HepG2 (cell line): ENCODE measurements around the gene MXRA7. TPM values are rescaled to one million over a fixed set of nuclear protein-coding genes. Genes with fewer than 3 reads are reported as not detected.
A peak's percentile ranks its signal among the peaks of the same experiment; 100 is the strongest.

ENCODE experiments used
- ATAC-seq: fragments of 200-7000 bp; cut with Tn5 transposase; 3 replicates; pipeline ENCODE4 v1.9.1; 2020; ENCODE audit warnings: mild to moderate bottlenecking, moderate library complexity
- BruUV-seq: library from RNA; stranded (reverse); fragments of 400-500 nt; replicated peaks from 2 replicates; lab custom pipeline; 2021; lab: Mats Ljungman, UMichigan
- CTCF ChIA-PET: fragments of 300-600 bp; formaldehyde crosslinking; extraction: SDS; loops from one replicate; lab custom pipeline; 2021; ENCODE audit warnings: low total read pairs, inconsistent platforms, low intra/inter-chr PET ratio; lab: Yijun Ruan, JAX
- POLR2A ChIA-PET: fragments of 350-600 bp; sonication (Branson Sonifier 250); formaldehyde crosslinking; loops from one replicate; lab custom pipeline; 2020; ENCODE audit warnings: antibody characterized with exemption, inconsistent platforms; lab: Yijun Ruan, JAX
- DNase-seq: peaks from one replicate; pipeline ENCODE4 v3.0.0-alpha.2; 2015; ENCODE audit warnings: low spot score
- FAIRE-seq: peaks from 3 replicates; lab custom pipeline; 2011; peaks lifted over from hg19 to GRCh38; lab: Jason Lieb, UNC
- H2AFZ ChIP-seq: one replicate; pipeline ENCODE4 v1.6.1; 2011; ENCODE audit warnings: low read length, inconsistent platforms
- H3K27ac ChIP-seq: fragments of 300-600 bp; 3 replicates; pipeline ENCODE4 v1.8.0; 2011; ENCODE audit warnings: mixed run types, mild to moderate bottlenecking, mixed read lengths, low read length, inconsistent platforms; ENCODE audit not compliant: insufficient read depth; ENCODE audit errors: extremely low read length
- H3K27me3 ChIP-seq, 2 experiments: fragments of 200-600 bp in 1 of 2; 2 replicates in 1 of 2; 3 replicates in 1 of 2; pipeline versions ENCODE4 v1.6.0 to v1.8.0; 2011; ENCODE audit warnings: low read length in 2 of 2, mild to moderate bottlenecking in 2 of 2, moderate library complexity in 2 of 2, inconsistent platforms in 1 of 2; ENCODE audit not compliant: insufficient read depth in 2 of 2, control insufficient read depth in 1 of 2
- H3K36me3 ChIP-seq, 2 experiments: fragments of 200-600 bp in 1 of 2; replicated peaks in 1 of 2; 2 replicates in 1 of 2; 3 replicates in 1 of 2; pipeline versions ENCODE4 v1.5.1 to v1.8.0; 2011; ENCODE audit warnings: low read length in 2 of 2, inconsistent platforms in 1 of 2; ENCODE audit not compliant: insufficient read depth in 2 of 2, control insufficient read depth in 1 of 2
- H3K4me1 ChIP-seq: 2 replicates; pipeline ENCODE4 v1.5.1; 2012; ENCODE audit warnings: low read length, inconsistent platforms; ENCODE audit not compliant: insufficient read depth
- H3K4me2 ChIP-seq: 2 replicates; pipeline ENCODE4 v1.6.0; 2011; ENCODE audit warnings: low read depth, low read length, inconsistent platforms
- H3K4me3 ChIP-seq, 3 experiments: fragments of 200-600 bp in 1 of 3; sonication (generic), shearing (Covaris generic) in 1 of 3; replicated peaks in 1 of 3; 2 replicates each; pipeline ENCODE4 v1.5.1; 2011 to 2016; ENCODE audit warnings: low read length in 3 of 3, inconsistent platforms in 2 of 3, low read depth in 2 of 3, mild to moderate bottlenecking in 2 of 3, control low read depth in 1 of 3, mixed read lengths in 1 of 3; ENCODE audit not compliant: insufficient read depth in 1 of 3
- H3K79me2 ChIP-seq: one replicate; pipeline ENCODE4 v1.6.1; 2011; ENCODE audit warnings: low read length, inconsistent platforms; ENCODE audit not compliant: insufficient read depth
- H3K9ac ChIP-seq: 2 replicates; pipeline ENCODE4 v1.6.0; 2011; ENCODE audit warnings: mild to moderate bottlenecking, low read depth, low read length, inconsistent platforms; ENCODE audit not compliant: insufficient read depth
- H3K9me3 ChIP-seq: 2 replicates; pipeline ENCODE4 v1.5.1; 2012; ENCODE audit warnings: mild to moderate bottlenecking, low read length
- H4K20me1 ChIP-seq: 2 replicates; pipeline ENCODE4 v1.6.0; 2011; ENCODE audit warnings: inconsistent platforms, mild to moderate bottlenecking, low read length, moderate library complexity; ENCODE audit not compliant: insufficient read depth
- DPF2 ChIP-seq: sonication (generic); formaldehyde crosslinking; IDR thresholded peaks from 2 replicates; pipeline ENCODE4 v1.4.0; 2020; ENCODE audit warnings: mild to moderate bottlenecking, low read depth, missing genetic modification reagents, borderline replicate concordance
- FOXM1 ChIP-seq: sonication (generic); formaldehyde crosslinking; IDR thresholded peaks from 2 replicates; pipeline ENCODE4 v1.5.0; 2020; ENCODE audit warnings: missing genetic modification reagents
- ZBTB40 ChIP-seq, 2 experiments: fragments of 450-650 bp in 1 of 2; sonication (generic) in 1 of 2; formaldehyde crosslinking in 1 of 2; IDR thresholded peaks; 2 replicates each; pipeline versions ENCODE4 v1.6.1 to v1.8.0; 2016 to 2022; ENCODE audit warnings: antibody characterized with exemption in 1 of 2, mild to moderate bottlenecking in 1 of 2, missing genetic modification reagents in 1 of 2
- ZIK1 ChIP-seq: sonication (generic); formaldehyde crosslinking; IDR thresholded peaks from 2 replicates; pipeline ENCODE4 v1.5.0; 2020; ENCODE audit warnings: mild to moderate bottlenecking, low read depth, missing genetic modification reagents, borderline replicate concordance
- ZNF564 ChIP-seq: sonication (generic); formaldehyde crosslinking; IDR thresholded peaks from 2 replicates; pipeline ENCODE4 v1.8.1; 2023; ENCODE audit warnings: mild to moderate bottlenecking, missing genetic modification reagents
- WGBS: methylation state at CpG from one replicate; pipeline ENCODE4 v1.1.6; 2017; ENCODE audit warnings: low lambda C conversion rate; 5-methylcytosine and 5-hydroxymethylcytosine counted together
- in situ Hi-C: cut with HindIII; loops from 2 replicates; pipeline ENCODE4 v1.10.0; 2017; ENCODE audit warnings: low pct_unique_long_range_greater_than_20kb; ENCODE audit not compliant: extremely low pct_ligation_motif_present
- intact Hi-C: fragments of 100-400 bp; cut with micrococcal nuclease; formaldehyde crosslinking; loops from one replicate; pipeline ENCODE4 v1.10.0; 2022; ENCODE audit not compliant: unreplicated experiment
- polyA plus RNA-seq, 8 experiments: library from polyadenylated mRNA; depleted of rRNA in 3 of 8; stranded (reverse) in 7 of 8; unstranded in 1 of 8; fragments of >200 nt; fragmentation: Illumina TruSeq in 4 of 8; extraction: Trizol in 4 of 8; gene quantifications; 2 replicates each; pipeline versions ENCODE4 v1.2.1 to v1.2.3, GENCODE V29; 2011 to 2016; ENCODE audit warnings: low read depth in 4 of 8, missing spikeins in 1 of 8, mixed read lengths in 1 of 8; ENCODE audit not compliant: insufficient read depth in 1 of 8
- total RNA-seq, 5 experiments: library from RNA; depleted of rRNA; stranded (reverse); fragments of >200 nt; fragmentation: Illumina TruSeq; extraction: Trizol; gene quantifications; 2 replicates each; pipeline ENCODE4 v1.2.3, GENCODE V29; 2016; ENCODE audit warnings: low read depth in 1 of 5

MXRA7 gene
- total and polyA plus RNA-seq, 2 of the 13 experiments (the other 11 are each of a cell fraction or from before 2014, with no cell fraction given): 44.8 to 112 TPM

GRCh38 chr17:76689859-76690258 lies 20.9 kb downstream of the MXRA7 start:
- CTCF ChIA-PET: no interaction called here
- no peaks in the 10 kb centered on the region for H3K79me2 ChIP-seq
- no peak for DNase-seq
- H3K4me1 ChIP-seq: peaks cover 80% of the 10 kb centered on the region
- H3K27ac ChIP-seq: no peak overlapping the region
- no peak for TF ChIP-seq ZNF564 (CRISPR knock-in tag)
- no peaks in the 10 kb centered on the region for H4K20me1 ChIP-seq
- peaks cover 0 to 2% of the 10 kb centered on the region in 2 experiments; a peak in 1 of 5 replicates for H3K36me3 ChIP-seq
- ATAC-seq: no peak
- in situ Hi-C loops: no loop called here
- FAIRE-seq: no peak
- intact Hi-C loops: no loop called here
- H2AFZ ChIP-seq: no peak overlapping the region
- POLR2A ChIA-PET: interaction anchor here (1.3 to 2.0 kb wide), 2 partner anchors 11 kb away, joined by 4 to 10 read pairs; no protein-coding TSS in a partner anchor
- BruUV-seq: no TSS peak
- H3K9me3 ChIP-seq: no peaks in the 10 kb centered on the region
- H3K27me3 ChIP-seq: no peaks in the 10 kb centered on the region
- H3K4me2 ChIP-seq: no peak overlapping the region
- no peak overlapping the region for H3K4me3 ChIP-seq
- H3K9ac ChIP-seq: no peak overlapping the region
- 90% methylated on average over 11 of the region's 11 CpGs for WGBS

GRCh38 chr17:76688165-76688622 lies 22.6 kb downstream of the MXRA7 start:
- H3K9me3 ChIP-seq: no peaks in the 10 kb centered on the region
- WGBS: 76% methylated on average over 5 of the region's 11 CpGs
- peak overlapping the region; percentile 54 for H3K27ac ChIP-seq
- peak overlapping the region; percentile 13; the same call in 1 of the 2 replicates for H3K4me2 ChIP-seq
- in situ Hi-C loops: no loop called here
- H2AFZ ChIP-seq: no peak overlapping the region
- no peak for DNase-seq
- CTCF ChIA-PET: no interaction called here
- POLR2A ChIA-PET: interaction anchor here (0.6 to 2.7 kb wide), 8 partner anchors 9 to 306 kb away, joined by 3 to 15 read pairs (median 4); partner anchors contain the start of genes MFSD11 and MXRA7
- H3K4me1 ChIP-seq: peaks cover 68% of the 10 kb centered on the region
- H3K27me3 ChIP-seq: no peaks in the 10 kb centered on the region
- peak overlapping the region; percentile 11; the same call in 1 of the 2 replicates for H3K9ac ChIP-seq
- intact Hi-C loops: no loop called here
- peaks cover 3% of the 10 kb centered on the region in 2 experiments; a peak in 4 of 5 replicates for H3K36me3 ChIP-seq
- H3K79me2 ChIP-seq: no peaks in the 10 kb centered on the region
- no peak for FAIRE-seq
- ATAC-seq: peak; percentile 17
- BruUV-seq: TSS peak; percentile 44
- H4K20me1 ChIP-seq: no peaks in the 10 kb centered on the region
- no peak overlapping the region for H3K4me3 ChIP-seq
- TF ChIP-seq ZIK1 (CRISPR knock-in tag): 0 out of 2 replicates have a peak, but pooled peaks have one; percentile 29
- TF ChIP-seq ZBTB40 (IDR thresholded peaks at IDR 0.05): no peak
- TF ChIP-seq ZBTB40 (CRISPR knock-in tag; IDR thresholded peaks at IDR 0.05): no peak
- TF ChIP-seq FOXM1 (CRISPR knock-in tag): no peak
- no peak; the same call in 1 of the 2 replicates for TF ChIP-seq DPF2 (CRISPR knock-in tag)
